Measurements from ENCODE around the gene KLHL28. TPM values are rescaled to one million over a fixed set of nuclear protein-coding genes. Genes with fewer than 3 reads are reported as not detected.

KLHL28 gene
- total RNA-seq = 19.3 and 24.8 TPM in 2 replicates

GRCh38 chr14:44961554-44962333 lies at the start of gene KLHL28, which contains the start of gene TOGARAM1:
KLHL28 (minus strand) TSS chr14:44961947; CDS start chr14:44945928, 16,019 bp downstream.
TOGARAM1 (plus strand) TSS chr14:44962190; CDS start chr14:44962422, 232 bp downstream.
- intact Hi-C loops (cut with micrococcal nuclease) = loop anchor here (1.0 to 5.0 kb wide), 8 partner anchors 21 to 307 kb away; partner anchors contain the start of genes FKBP3, MIS18BP1 and PRPF39

- intact Hi-C loops (cut with micrococcal nuclease) = no loop called here
These were observed 42.2 kb upstream of the KLHL28 start for GRCh38 chr14:45003924-45004323.

- intact Hi-C loops (cut with micrococcal nuclease) = no loop called here
These were observed 34.1 kb upstream of the KLHL28 start for GRCh38 chr14:44995770-44996294.

GRCh38 chr14:44995196-44995595 lies 33.4 kb upstream of the KLHL28 start:
- intact Hi-C loops (cut with micrococcal nuclease) = no loop called here

- intact Hi-C loops (cut with micrococcal nuclease) = no loop called here
These were observed 28.8 kb upstream of the KLHL28 start for GRCh38 chr14:44990533-44990932.

- intact Hi-C loops (cut with micrococcal nuclease) = no loop called here
These were observed 28.0 kb upstream of the KLHL28 start for GRCh38 chr14:44989497-44990440.

- intact Hi-C loops (cut with micrococcal nuclease) = no loop called here
These were observed 26.9 kb upstream of the KLHL28 start for GRCh38 chr14:44988694-44989093.

GRCh38 chr14:44982594-44982993 lies 20.8 kb upstream of the KLHL28 start:
- intact Hi-C loops (cut with micrococcal nuclease) = no loop called here

GRCh38 chr14:44981198-44981597 lies 19.5 kb upstream of the KLHL28 start:
- intact Hi-C loops (cut with micrococcal nuclease) = no loop called here

GRCh38 chr14:44979740-44980356 lies 18.1 kb upstream of the KLHL28 start:
- intact Hi-C loops (cut with micrococcal nuclease) = no loop called here

- intact Hi-C loops (cut with micrococcal nuclease) = no loop called here
These were observed 17.5 kb upstream of the KLHL28 start for GRCh38 chr14:44979273-44979672.

- intact Hi-C loops (cut with micrococcal nuclease) = loop anchor here (1.0 kb wide), 1 partner anchor 8 kb away; no protein-coding TSS in a partner anchor
These were observed 9.7 kb upstream of the KLHL28 start for GRCh38 chr14:44971459-44971858.

GRCh38 chr14:44970907-44971306 lies 9.2 kb upstream of the KLHL28 start:
- intact Hi-C loops (cut with micrococcal nuclease) = loop anchor here (1.0 kb wide), 1 partner anchor 8 kb away; no protein-coding TSS in a partner anchor

- intact Hi-C loops (cut with micrococcal nuclease) = no loop called here
These were observed 7.0 kb upstream of the KLHL28 start for GRCh38 chr14:44968714-44969113.

- intact Hi-C loops (cut with micrococcal nuclease) = no loop called here
These were observed 5.0 kb upstream of the KLHL28 start for GRCh38 chr14:44966601-44967336.

- intact Hi-C loops (cut with micrococcal nuclease) = loop anchor here (1.0 to 5.0 kb wide), 2 partner anchors 7 to 238 kb away; no protein-coding TSS in a partner anchor
These were observed 2.1 kb upstream of the KLHL28 start for GRCh38 chr14:44963775-44964380.

GRCh38 chr14:44963044-44963528 lies 1.3 kb upstream of the KLHL28 start:
- intact Hi-C loops (cut with micrococcal nuclease) = loop anchor here (1.0 to 5.0 kb wide), 2 partner anchors 8 to 239 kb away; no protein-coding TSS in a partner anchor

GRCh38 chr14:44962334-44963043 lies 742 bp upstream of the KLHL28 start:
- intact Hi-C loops (cut with micrococcal nuclease) = loop anchor here (1.0 to 5.0 kb wide), 6 partner anchors 9 to 306 kb away; partner anchors contain the start of genes FKBP3, MIS18BP1 and PRPF39

- intact Hi-C loops (cut with micrococcal nuclease) = loop anchor here (1.0 to 5.0 kb wide), 4 partner anchors 20 to 241 kb away; a partner anchor contains a TSS
These were observed 595 bp downstream of the KLHL28 start for GRCh38 chr14:44961151-44961553.

Measured in T-helper 1 cell treated with Interleukin-12 subunit alpha and Interleukin-12 subunit beta and Interleukin-4 antibody, amounts not matched to agents 30 ng/mL and 1 ng/mL, for 36 hours (primary cell).